ENCODE data around the gene RPP21. TPM values are rescaled to one million over a fixed set of nuclear protein-coding genes. Genes with fewer than 3 reads are reported as not detected.
A peak's percentile ranks its signal among the peaks of the same experiment; 100 is the strongest.

RPP21 gene
- 100 to 1,000 TPM in 1 of 4 donors, 10 to 100 TPM in 3; 61.9 to 246 (median 87.5) TPM for total RNA-seq

GRCh38 chr6:30344868-30345671 lies at the start of gene RPP21:
TSS of gene RPP21 (plus strand) at chr6:30345156. CDS start at chr6:30345172, 16 bp downstream.
- no peaks in the 10 kb centered on the region for H3K9me3 ChIP-seq
- WGBS, 2 donors (ENCODE audit: low coverage in 1 of 2) = 2% methylated on average over 46 of the region's 64 CpGs; no CpG with 5 or more reads in 1 of the 2 donors
- intact Hi-C loops (cut with DNase I; ENCODE audit: low total_unique reads) = no loop called here
- H3K27ac ChIP-seq = peak within 1 kb of the TSS; percentile 85 to 96 (median 92)
- H3K4me3 ChIP-seq = peak within 1 kb of the TSS; percentile 69 to 88 (median 76)
- no peak for TF ChIP-seq EP300 (IDR thresholded peaks at IDR 0.05; ENCODE audit: low read depth)
- TF ChIP-seq POLR2AphosphoS5 (IDR thresholded peaks at IDR 0.05) = peak; percentile 75 to 89 (median 87)
- peak; percentile 88 for TF ChIP-seq POLR2A (IDR thresholded peaks at IDR 0.05)
- TF ChIP-seq CTCF (IDR thresholded peaks at IDR 0.05) = peak in 1 of 5 experiments; percentile 8
- no peaks in the 10 kb centered on the region for H3K27me3 ChIP-seq
- H3K36me3 ChIP-seq = peaks cover 0 to 7% (median 2%) of the 10 kb centered on the region in 4 donors
- DNase-seq = peak; percentile 91
- peaks cover 4 to 13% (median 8%) of the 10 kb centered on the region in 4 donors for H3K4me1 ChIP-seq
- in situ Hi-C loops (cut with MboI; ENCODE audit: low pct_ligation_motif_present in 1 of 4, low pct_unique_long_range_greater_than_20kb in 1 of 4, low sequenced_read_pairs in 3 of 4) = no loop called here

- WGBS, 2 donors (ENCODE audit: low coverage in 1 of 2) = 100% methylated on average over 2 of the region's 2 CpGs; no CpG with 5 or more reads in 1 of the 2 donors
- H3K27me3 ChIP-seq = no peaks in the 10 kb centered on the region
- no peak for TF ChIP-seq POLR2AphosphoS5 (IDR thresholded peaks at IDR 0.05)
- no peak for TF ChIP-seq POLR2A (IDR thresholded peaks at IDR 0.05)
- TF ChIP-seq CTCF (IDR thresholded peaks at IDR 0.05) = no peak
- no peak for TF ChIP-seq EP300 (IDR thresholded peaks at IDR 0.05; ENCODE audit: low read depth)
- H3K27ac ChIP-seq = no peak overlapping the region
- no peak for DNase-seq
- intact Hi-C loops (cut with DNase I; ENCODE audit: low total_unique reads) (no loop called here), in situ Hi-C loops (cut with MboI; ENCODE audit: low pct_ligation_motif_present in 1 of 4, low pct_unique_long_range_greater_than_20kb in 1 of 4, low sequenced_read_pairs in 3 of 4) (no loop called here)
- H3K4me1 ChIP-seq = no peaks in the 10 kb centered on the region
- no peak overlapping the region for H3K4me3 ChIP-seq
- H3K9me3 ChIP-seq = no peaks in the 10 kb centered on the region
- H3K36me3 ChIP-seq = peaks cover 0 to 33% (median 5%) of the 10 kb centered on the region in 4 donors
These were observed 49.1 kb upstream of the RPP21 start for GRCh38 chr6:30295837-30296236.

- no peak for DNase-seq
- intact Hi-C loops (cut with DNase I; ENCODE audit: low total_unique reads) (no loop called here), in situ Hi-C loops (cut with MboI; ENCODE audit: low pct_ligation_motif_present in 1 of 4, low pct_unique_long_range_greater_than_20kb in 1 of 4, low sequenced_read_pairs in 3 of 4) (no loop called here)
- Histone ChIP-seq H3K4me1 (no peaks in the 10 kb centered on the region), H3K27me3 (no peaks in the 10 kb centered on the region), H3K27ac (no peak overlapping the region), H3K4me3 (no peak overlapping the region), H3K36me3 (no peaks in the 10 kb centered on the region), H3K9me3 (no peaks in the 10 kb centered on the region)
- no peak for TF ChIP-seq CTCF (IDR thresholded peaks at IDR 0.05)
- no peak for TF ChIP-seq POLR2AphosphoS5 (IDR thresholded peaks at IDR 0.05)
- TF ChIP-seq POLR2A (IDR thresholded peaks at IDR 0.05) = no peak
- no peak for TF ChIP-seq EP300 (IDR thresholded peaks at IDR 0.05; ENCODE audit: low read depth)
- 90 to 98% methylated on average over 2 of the region's 2 CpGs for WGBS, 2 donors (ENCODE audit: low coverage in 1 of 2)
These were observed 41.0 kb upstream of the RPP21 start for GRCh38 chr6:30304002-30304401.

GRCh38 chr6:30311101-30311500 lies 33.9 kb upstream of the RPP21 start:
- in situ Hi-C loops (cut with MboI; ENCODE audit: low pct_ligation_motif_present in 1 of 4, low pct_unique_long_range_greater_than_20kb in 1 of 4, low sequenced_read_pairs in 3 of 4) (no loop called here), intact Hi-C loops (cut with DNase I; ENCODE audit: low total_unique reads) (no loop called here)
- Histone ChIP-seq H3K9me3 (no peaks in the 10 kb centered on the region), H3K4me1 (no peaks in the 10 kb centered on the region), H3K4me3 (no peak overlapping the region), H3K36me3 (peaks cover 0 to 11% (median 3%) of the 10 kb centered on the region in 4 donors), H3K27ac (no peak overlapping the region), H3K27me3 (no peaks in the 10 kb centered on the region)
- 92% methylated on average over 3 of the region's 3 CpGs; no CpG with 5 or more reads in 1 of the 2 donors for WGBS, 2 donors (ENCODE audit: low coverage in 1 of 2)
- DNase-seq = no peak
- TF ChIP-seq EP300 (IDR thresholded peaks at IDR 0.05; ENCODE audit: low read depth) (no peak), CTCF (IDR thresholded peaks at IDR 0.05) (no peak), POLR2A (IDR thresholded peaks at IDR 0.05) (no peak), POLR2AphosphoS5 (IDR thresholded peaks at IDR 0.05) (no peak)

Measured in transverse colon (tissue), 4 donors.